Measurements from ENCODE around the gene INSR.

INSR gene

GRCh38 chr19:7132054-7132453 lies 162.2 kb downstream of the INSR start:
- no peak for DNase-seq

GRCh38 chr19:7130043-7130442 lies 164.2 kb downstream of the INSR start:
- DNase-seq: no peak

GRCh38 chr19:7126132-7126531 lies 168.1 kb downstream of the INSR start:
- no peak for DNase-seq

- no peak for DNase-seq
These were observed 169.0 kb downstream of the INSR start for GRCh38 chr19:7125221-7125620.

GRCh38 chr19:7124782-7125181 lies 169.4 kb downstream of the INSR start:
- DNase-seq: no peak

- no peak for DNase-seq
These were observed 171.5 kb downstream of the INSR start for GRCh38 chr19:7122701-7123100.

GRCh38 chr19:7120499-7120898 lies 173.7 kb downstream of the INSR start:
- no peak for DNase-seq

- no peak for DNase-seq
These were observed 174.6 kb downstream of the INSR start for GRCh38 chr19:7119582-7119981.

GRCh38 chr19:7117248-7117647 lies 177.0 kb downstream of the INSR start:
- DNase-seq: no peak

GRCh38 chr19:7115721-7116120 lies 178.5 kb downstream of the INSR start:
- no peak for DNase-seq

- no peak for DNase-seq
These were observed 181.0 kb downstream of the INSR start for GRCh38 chr19:7113233-7113632.

GRCh38 chr19:7112675-7113074 lies 181.5 kb downstream of the INSR start:
- DNase-seq: no peak

GRCh38 chr19:7109678-7110289 lies 184.4 kb downstream of the INSR start:
- no peak for DNase-seq

GRCh38 chr19:7106711-7107657 lies 187.2 kb downstream of the INSR start:
- DNase-seq: no peak

- DNase-seq: no peak
These were observed 189.3 kb downstream of the INSR start for GRCh38 chr19:7104747-7105447.

GRCh38 chr19:7101498-7102253 lies 192.5 kb downstream of the INSR start:
- no peak for DNase-seq

- DNase-seq: peak; percentile 69
These were observed 194.7 kb downstream of the INSR start for GRCh38 chr19:7099597-7099921.

GRCh38 chr19:7098701-7099596 lies 195.3 kb downstream of the INSR start:
- DNase-seq: peak; percentile 58

- DNase-seq: no peak
These were observed 196.1 kb downstream of the INSR start for GRCh38 chr19:7098096-7098495.

GRCh38 chr19:7088999-7089398 lies 205.2 kb downstream of the INSR start:
- DNase-seq: no peak

- DNase-seq: no peak
These were observed 210.9 kb downstream of the INSR start for GRCh38 chr19:7083076-7083956.

Measured in SHP77 treated with DMSO at 0.1 percent for 48 hours (cell line).